WERI-Rb-1 (cell line): Measurements from ENCODE around the gene OR8H3.
"Not testable (repeated sequence)": the region's sequence is repeated elsewhere in the genome, so short reads cannot be mapped to it uniquely, and the experiment has no call there.

Experiments used
- DNase-seq: peaks from one replicate; pipeline ENCODE4 v3.0.0-alpha.2; 2020
- H3K27ac ChIP-seq: fragments of 250-450 bp; sonication (Bioruptor Pico); 2 replicates; pipeline ENCODE4 v1.5.1; 2020; ENCODE audit warnings: mild to moderate bottlenecking, moderate library complexity
- H3K27me3 ChIP-seq: fragments of 250-450 bp; sonication (Bioruptor Pico); 2 replicates; pipeline ENCODE4 v1.5.1; 2021; ENCODE audit warnings: mild to moderate bottlenecking, low read depth, moderate library complexity; ENCODE audit not compliant: insufficient read depth, severe bottlenecking
- H3K36me3 ChIP-seq: fragments of 250-450 bp; sonication (Bioruptor Pico); 2 replicates; pipeline ENCODE4 v1.5.1; 2020; ENCODE audit warnings: mild to moderate bottlenecking, moderate library complexity
- H3K4me3 ChIP-seq: 2 replicates; pipeline ENCODE4 v1.5.1; 2011; ENCODE audit warnings: low read depth, mild to moderate bottlenecking, control low read depth, low read length
- H3K9me3 ChIP-seq: fragments of 250-450 bp; sonication (Bioruptor Pico); 2 replicates; pipeline ENCODE4 v1.5.1; 2021; ENCODE audit warnings: mild to moderate bottlenecking, moderate library complexity; ENCODE audit not compliant: severe bottlenecking
- TF ChIP-seq, protein P1 (sequence below): IDR thresholded peaks from 2 replicates; pipeline ENCODE4 v1.5.1; 2011; ENCODE audit warnings: low read depth, mild to moderate bottlenecking, control low read depth, inconsistent platforms, low read length

Gene OR8H3, protein sequence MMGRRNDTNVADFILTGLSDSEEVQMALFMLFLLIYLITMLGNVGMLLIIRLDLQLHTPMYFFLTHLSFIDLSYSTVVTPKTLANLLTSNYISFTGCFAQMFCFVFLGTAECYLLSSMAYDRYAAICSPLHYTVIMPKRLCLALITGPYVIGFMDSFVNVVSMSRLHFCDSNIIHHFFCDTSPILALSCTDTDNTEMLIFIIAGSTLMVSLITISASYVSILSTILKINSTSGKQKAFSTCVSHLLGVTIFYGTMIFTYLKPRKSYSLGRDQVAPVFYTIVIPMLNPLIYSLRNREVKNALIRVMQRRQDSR

GRCh38 chr11:56122073-56122472 lies at the start of gene OR8H3:
Gene OR8H3 (plus strand): TSS chr11:56122373. CDS start chr11:56122373, 0 bp downstream.
- TF ChIP-seq, protein P1, sequence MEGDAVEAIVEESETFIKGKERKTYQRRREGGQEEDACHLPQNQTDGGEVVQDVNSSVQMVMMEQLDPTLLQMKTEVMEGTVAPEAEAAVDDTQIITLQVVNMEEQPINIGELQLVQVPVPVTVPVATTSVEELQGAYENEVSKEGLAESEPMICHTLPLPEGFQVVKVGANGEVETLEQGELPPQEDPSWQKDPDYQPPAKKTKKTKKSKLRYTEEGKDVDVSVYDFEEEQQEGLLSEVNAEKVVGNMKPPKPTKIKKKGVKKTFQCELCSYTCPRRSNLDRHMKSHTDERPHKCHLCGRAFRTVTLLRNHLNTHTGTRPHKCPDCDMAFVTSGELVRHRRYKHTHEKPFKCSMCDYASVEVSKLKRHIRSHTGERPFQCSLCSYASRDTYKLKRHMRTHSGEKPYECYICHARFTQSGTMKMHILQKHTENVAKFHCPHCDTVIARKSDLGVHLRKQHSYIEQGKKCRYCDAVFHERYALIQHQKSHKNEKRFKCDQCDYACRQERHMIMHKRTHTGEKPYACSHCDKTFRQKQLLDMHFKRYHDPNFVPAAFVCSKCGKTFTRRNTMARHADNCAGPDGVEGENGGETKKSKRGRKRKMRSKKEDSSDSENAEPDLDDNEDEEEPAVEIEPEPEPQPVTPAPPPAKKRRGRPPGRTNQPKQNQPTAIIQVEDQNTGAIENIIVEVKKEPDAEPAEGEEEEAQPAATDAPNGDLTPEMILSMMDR: no peak
- no peak within 1 kb of the TSS for H3K27ac ChIP-seq
- H3K9me3 ChIP-seq: no peaks in the 10 kb centered on the region
- H3K36me3 ChIP-seq: no peaks in the 10 kb centered on the region
- H3K4me3 ChIP-seq: no peak within 1 kb of the TSS
- DNase-seq: no peak
- peaks cover 4% of the 10 kb centered on the region for H3K27me3 ChIP-seq

GRCh38 chr11:56089697-56090096 lies 32.5 kb upstream of the OR8H3 start:
- Histone ChIP-seq H3K36me3 (no peaks in the 10 kb centered on the region), H3K27me3 (peaks cover 18% of the 10 kb centered on the region), H3K27ac (no peak overlapping the region), H3K4me3 (no peak overlapping the region), H3K9me3 (no peaks in the 10 kb centered on the region)
- no peak for DNase-seq
- TF ChIP-seq, protein P1: no peak

DNA sequence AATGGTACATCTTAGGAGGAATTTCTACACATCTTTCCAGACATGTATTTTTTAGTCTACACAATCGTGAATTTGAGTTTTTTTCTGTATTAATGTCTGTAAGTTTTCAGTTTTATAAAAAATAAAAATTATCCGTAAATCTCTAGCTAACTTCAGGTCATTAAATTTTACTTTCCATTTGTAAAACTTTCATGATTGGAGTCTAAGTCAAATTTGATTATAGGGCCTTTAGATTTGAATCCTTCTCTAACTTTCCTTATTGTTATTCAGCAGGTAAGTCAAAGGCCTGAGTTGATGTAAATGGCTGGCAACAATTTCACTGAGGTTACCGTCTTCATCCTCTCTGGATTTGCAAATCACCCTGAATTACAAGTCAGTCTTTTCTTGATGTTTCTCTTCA lies 29.2 kb upstream of the OR8H3 start, which contains the start of gene OR8I2:
OR8I2 (plus strand) TSS at position 301 of the 400 bp plus-strand sequence; CDS start at position 301, 0 bp downstream.
- Histone ChIP-seq H3K9me3 (no peaks in the 10 kb centered on the region), H3K4me3 (no peak within 1 kb of the TSS), H3K36me3 (no peaks in the 10 kb centered on the region), H3K27ac (no peak within 1 kb of the TSS), H3K27me3 (peaks cover 24% of the 10 kb centered on the region)
- no peak for DNase-seq
- TF ChIP-seq, protein P1: no peak

- DNase-seq: no peak
- TF ChIP-seq, protein P1: no peak
- Histone ChIP-seq H3K9me3 (no peaks in the 10 kb centered on the region), H3K4me3 (no peak within 1 kb of the TSS), H3K27ac (no peak within 1 kb of the TSS), H3K27me3 (peaks cover 7% of the 10 kb centered on the region), H3K36me3 (no peaks in the 10 kb centered on the region)
Observed at GRCh38 chr11:56103210-56103737, 18.9 kb upstream of the OR8H3 start, which contains the start of gene OR8H2. Gene OR8H2 (plus strand): TSS chr11:56103687. CDS start chr11:56105043, 1,356 bp downstream.

DNA sequence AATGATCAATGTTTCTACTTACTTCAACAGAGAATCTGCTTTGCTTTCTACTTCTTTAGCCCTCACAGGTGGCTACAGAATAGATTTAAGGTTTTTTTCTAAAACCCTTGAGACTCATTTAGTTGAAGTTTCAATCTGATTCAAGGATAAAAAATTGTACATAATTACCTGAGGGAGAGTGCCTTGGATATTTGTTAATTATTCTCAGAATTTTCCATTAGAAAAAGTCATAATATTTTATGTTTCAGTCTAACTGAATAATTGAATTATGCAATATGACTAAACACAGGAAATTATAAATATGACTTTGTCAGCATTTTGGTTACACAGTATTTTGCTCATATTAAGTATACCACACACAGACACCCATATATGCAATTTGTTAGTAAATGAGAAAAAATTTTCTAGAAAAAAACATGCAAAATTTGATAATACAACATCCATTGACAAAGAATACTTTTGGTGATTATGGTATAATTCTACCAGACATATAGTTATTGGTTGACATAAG lies 18.0 kb downstream of the OR8H3 start, which contains the start of gene OR8J3:
OR8J3 (minus strand) TSS at position 51 of the 511 bp plus-strand sequence. CDS start 2,483 bp downstream, outside the sequence.
- no peak within 1 kb of the TSS for H3K4me3 ChIP-seq
- DNase-seq: no peak
- H3K27me3 ChIP-seq: peaks cover 36% of the 10 kb centered on the region
- H3K9me3 ChIP-seq: peaks cover 2% of the 10 kb centered on the region
- no peak within 1 kb of the TSS for H3K27ac ChIP-seq
- TF ChIP-seq, protein P1: no peak
- H3K36me3 ChIP-seq: no peaks in the 10 kb centered on the region

GRCh38 chr11:56143681-56144080 lies 21.5 kb downstream of the OR8H3 start:
- H3K9me3 ChIP-seq, H3K4me3 ChIP-seq, DNase-seq, H3K27ac ChIP-seq, H3K36me3 ChIP-seq: not testable (repeated sequence)
- peaks cover 37% of the 10 kb centered on the region for H3K27me3 ChIP-seq
